Umbilical cord (tissue), 2 donors: ENCODE results near the gene GRK4. TPM values are rescaled to one million over a fixed set of nuclear protein-coding genes. Genes with fewer than 3 reads are reported as not detected.

Source experiments
- DNase-seq: peaks from one replicate; pipeline ENCODE4 v3.0.0-alpha.2; 2015; ENCODE audit warnings: low spot score
- total RNA-seq: library from RNA; depleted of rRNA; stranded (reverse); fragments of >200 nt; gene quantifications from one replicate; pipeline ENCODE4 v1.2.3, GENCODE V29; 2014; ENCODE audit warnings: low replicate concordance; ENCODE audit not compliant: insufficient read depth

GRK4 gene
- total RNA-seq, 1 donor from 2014 or later, result 5.5 TPM

GRCh38 chr4:3010998-3011397, 47.6 kb downstream of the GRK4 start:
- no peak for DNase-seq

DNA sequence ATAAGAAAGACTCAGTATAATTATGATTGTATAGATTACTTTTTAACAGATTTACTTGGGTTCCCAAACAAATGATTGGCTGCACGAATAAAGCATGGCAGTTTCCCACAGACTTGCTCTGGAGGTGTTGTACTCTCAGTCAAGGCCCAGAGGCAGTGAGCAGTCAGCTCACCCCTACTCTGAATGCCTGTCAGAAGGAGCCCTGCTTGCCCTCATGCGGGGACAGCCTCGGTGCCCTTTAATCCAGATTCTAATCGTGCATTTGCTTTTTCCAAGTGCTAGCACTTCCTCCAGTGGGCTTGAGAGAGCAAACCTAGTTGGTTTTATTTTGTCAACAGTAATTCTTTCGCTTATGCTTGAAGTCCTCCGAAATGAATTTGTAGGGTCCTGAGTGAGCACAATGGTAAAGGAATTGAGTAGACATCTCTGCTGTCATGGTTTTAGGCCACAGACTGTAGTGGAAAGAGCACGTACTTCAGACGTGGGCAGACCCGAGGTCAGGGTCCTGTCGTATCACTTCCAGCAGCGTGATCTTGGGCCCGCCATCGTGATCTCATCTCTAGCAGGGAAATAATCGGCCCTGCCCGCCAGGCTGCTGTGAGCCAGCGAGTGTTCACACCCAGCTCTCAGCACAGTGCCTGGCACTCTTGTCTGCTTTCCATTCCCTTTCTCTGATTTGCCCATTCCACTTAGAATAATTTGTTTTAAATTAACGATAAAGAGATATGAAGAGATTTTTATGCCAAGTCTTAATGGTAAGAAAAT, 48.3 kb downstream of the GRK4 start:
- no peak for DNase-seq

DNA sequence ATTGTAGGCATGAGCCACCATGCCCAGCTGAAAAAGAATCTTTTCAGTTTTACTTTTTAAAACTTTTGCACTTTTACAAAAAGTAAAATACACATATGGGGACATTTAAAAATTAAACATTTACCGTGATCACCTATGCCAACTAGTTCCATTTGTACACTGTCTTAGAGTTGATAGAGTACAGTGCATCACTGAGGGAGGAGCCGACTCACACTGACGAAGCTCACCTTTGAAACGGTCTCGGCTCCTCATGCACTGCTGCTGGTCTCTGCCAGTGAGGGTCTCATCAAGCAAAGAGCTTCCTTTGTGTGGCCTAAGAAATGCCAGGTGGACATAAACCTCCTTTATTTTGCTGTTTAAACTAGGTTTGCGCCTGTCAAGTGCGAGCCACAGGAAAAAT, 50.0 kb downstream of the GRK4 start:
- no peak for DNase-seq

DNA sequence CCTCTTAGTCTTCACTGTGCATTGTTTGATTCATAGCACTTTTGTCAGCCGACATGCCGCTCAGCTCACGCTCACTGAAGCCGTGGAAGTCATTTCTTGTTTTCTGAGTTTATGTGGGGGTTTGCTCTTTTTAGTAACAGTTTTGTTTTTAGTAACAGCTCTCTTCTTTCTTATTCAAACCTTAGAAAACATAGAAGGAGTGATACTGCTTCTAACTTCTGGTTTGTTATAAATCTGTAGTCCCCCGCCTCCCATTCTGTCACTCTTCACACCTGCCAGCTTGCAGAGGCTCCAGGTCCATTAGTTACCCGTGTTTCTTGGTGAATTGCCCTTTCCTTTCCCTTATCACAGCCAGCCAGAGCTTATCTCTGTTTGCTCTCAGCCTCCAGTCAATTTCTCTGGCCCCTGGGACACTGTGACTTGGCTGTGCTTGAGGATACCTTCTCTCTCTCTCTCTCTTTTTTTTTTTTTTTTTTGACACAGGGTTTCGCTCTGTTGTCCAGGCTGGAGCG, 50.5 kb downstream of the GRK4 start:
- DNase-seq, result no peak

GRCh38 chr4:3016961-3017360, 53.6 kb downstream of the GRK4 start:
- DNase-seq, result no peak

DNA sequence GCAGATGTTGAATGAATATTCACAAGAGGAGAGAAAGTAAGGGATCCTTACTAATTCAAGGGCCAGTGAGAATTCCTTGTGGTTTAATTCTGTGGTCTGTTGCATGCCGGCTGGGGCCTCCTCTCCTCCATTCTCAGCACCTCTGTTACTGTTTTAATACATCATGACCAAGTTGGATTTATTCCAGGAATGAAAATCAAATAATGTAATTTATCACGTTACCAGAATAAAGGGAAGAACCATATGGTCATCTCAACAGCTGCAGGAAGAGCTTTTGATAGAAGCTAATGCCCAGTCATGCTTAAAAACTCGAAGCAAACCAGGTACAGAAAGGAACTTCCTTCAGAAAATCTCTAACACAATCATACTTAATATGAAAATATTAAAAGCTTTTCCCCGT, 54.1 kb downstream of the GRK4 start:
- DNase-seq, result no peak

DNA sequence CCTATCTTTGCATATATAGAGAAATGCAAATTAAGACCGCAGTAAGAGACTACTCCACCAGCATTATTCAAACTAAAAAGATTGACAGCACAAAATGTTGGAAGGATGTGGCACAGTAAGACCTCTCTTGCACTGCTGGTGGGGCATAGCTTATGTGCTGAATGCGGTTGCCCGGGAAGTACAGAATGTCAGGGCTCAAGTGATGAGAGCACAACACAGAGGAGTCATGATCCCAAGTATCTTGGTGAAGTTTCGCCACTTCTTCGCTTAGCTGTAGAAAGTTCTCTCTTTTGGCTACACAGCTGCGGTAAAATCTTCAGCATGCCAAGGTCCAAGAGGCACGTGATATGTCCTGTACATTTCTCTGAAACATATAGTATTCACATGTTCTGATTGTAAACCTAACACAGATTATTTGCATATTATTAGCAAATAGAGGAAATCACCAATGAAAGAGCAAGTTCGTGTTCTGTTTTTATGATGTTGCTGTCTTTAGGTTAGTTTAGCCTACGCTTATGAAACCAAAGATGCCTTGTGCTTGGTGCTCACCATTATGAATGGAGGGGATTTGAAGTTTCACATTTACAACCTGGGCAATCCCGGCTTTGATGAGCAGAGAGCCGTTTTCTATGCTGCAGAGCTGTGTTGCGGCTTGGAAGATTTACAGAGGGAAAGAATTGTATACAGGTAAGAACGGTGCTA, 55.9 kb downstream of the GRK4 start:
- no peak for DNase-seq

DNA sequence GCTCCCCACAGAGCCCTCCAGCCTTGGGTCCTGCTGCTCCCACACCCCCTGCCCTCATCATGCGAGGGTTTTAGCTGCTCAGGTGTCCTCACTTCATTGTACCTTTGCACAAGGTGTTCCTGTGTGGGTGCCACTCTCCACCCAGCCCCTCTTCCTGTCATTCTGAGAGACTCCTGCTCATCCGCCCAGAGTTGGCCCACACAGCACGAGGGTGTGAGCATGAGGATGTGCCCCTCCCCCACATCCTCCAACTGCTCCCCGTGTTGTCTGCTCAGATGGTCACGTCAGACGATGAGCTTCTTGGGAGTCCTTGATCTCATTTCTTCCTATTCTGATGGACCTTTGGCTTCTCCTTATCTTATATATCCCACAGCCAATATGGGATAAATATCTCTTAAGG, 57.8 kb downstream of the GRK4 start:
- DNase-seq, result no peak

DNA sequence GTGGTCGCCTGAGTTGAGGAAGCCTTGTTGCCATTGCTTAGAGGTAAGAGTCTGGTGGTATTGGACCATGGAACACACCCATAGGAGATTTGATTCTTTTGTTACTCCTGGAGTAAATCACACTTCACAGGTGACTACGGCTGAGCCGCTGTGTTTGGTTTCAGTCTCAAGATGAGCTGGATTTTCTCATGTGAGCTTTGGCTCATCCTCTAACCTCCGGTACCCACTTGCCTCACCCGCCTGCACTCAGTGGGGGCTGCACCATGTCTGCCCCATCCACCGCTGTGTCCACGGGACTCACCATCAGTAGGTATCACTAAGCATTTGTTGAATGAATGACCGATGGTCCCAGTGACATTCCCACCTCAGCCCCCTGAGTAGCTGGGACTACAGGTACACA, 58.3 kb downstream of the GRK4 start:
- no peak for DNase-seq

DNA sequence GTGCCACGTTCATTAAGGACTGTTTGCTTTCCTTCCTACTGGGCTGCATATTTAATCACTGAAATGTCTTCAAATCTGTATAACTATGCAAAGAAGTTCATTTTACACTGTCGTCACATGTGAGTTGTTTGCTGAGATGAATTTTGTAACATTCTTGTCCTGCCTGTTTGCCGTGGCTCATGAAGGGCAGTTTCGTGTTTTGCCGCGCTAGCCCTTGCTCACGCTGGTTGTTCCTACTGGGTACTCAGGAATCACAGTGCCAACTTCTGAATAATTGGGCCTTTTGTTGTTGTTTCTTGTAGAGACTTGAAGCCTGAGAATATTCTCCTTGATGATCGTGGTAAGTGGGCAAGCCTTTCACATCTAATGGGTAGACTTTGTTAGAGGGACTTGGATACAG, 58.7 kb downstream of the GRK4 start:
- DNase-seq, result no peak

GRCh38 chr4:3022651-3023050, 59.3 kb downstream of the GRK4 start:
- DNase-seq, result no peak

- DNase-seq, result no peak
Measured at GRCh38 chr4:3025881-3026280, 62.5 kb downstream of the GRK4 start.

DNA sequence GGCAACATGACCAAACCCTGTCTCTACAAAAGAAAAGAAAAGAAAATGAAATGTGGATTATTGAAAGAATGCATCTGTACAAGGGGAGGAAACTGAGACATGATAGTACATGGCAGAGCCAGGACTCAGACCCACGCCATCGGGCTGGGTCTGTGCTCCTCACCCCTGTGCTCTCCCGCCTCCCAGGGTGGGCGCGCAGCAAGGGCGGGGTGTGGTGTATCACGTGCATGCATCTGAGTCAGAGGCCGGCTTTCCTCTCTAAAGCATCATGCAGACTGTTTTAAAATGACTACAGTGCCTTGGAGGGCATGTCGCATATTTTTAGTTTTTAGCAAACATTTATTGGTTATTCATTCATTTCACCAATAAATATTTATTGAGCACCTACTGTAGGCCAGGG, 63.2 kb downstream of the GRK4 start:
- DNase-seq, result no peak

GRCh38 chr4:3029464-3029863, 66.1 kb downstream of the GRK4 start:
- DNase-seq, result no peak

- DNase-seq, result no peak
Measured at GRCh38 chr4:3030566-3031356, 67.4 kb downstream of the GRK4 start.

- DNase-seq, result no peak
Measured at GRCh38 chr4:3031357-3032082, 68.1 kb downstream of the GRK4 start.

GRCh38 chr4:3034231-3034630, 70.9 kb downstream of the GRK4 start:
- no peak for DNase-seq

GRCh38 chr4:3035249-3035648, 71.9 kb downstream of the GRK4 start:
- DNase-seq, result no peak

DNA sequence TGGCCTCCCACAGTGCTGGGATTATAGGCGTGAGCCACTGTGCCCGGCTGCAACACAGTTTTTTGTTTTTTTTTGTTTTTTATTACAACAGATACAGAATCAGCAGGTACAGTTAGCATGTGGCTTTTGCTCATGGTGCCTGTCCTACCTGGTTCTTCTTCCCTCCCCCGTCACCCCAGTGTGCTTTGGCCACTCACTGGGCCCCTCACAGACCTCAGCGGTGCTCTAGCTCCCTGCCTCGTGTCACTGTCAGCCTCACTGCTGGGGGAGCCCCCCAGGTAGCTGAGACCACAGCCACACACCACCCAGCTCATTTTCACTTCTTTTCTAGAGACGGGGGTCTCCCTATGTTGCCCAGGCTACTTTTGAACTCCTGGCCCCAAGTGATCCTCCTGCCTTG, 72.3 kb downstream of the GRK4 start:
- DNase-seq, result no peak

DNA sequence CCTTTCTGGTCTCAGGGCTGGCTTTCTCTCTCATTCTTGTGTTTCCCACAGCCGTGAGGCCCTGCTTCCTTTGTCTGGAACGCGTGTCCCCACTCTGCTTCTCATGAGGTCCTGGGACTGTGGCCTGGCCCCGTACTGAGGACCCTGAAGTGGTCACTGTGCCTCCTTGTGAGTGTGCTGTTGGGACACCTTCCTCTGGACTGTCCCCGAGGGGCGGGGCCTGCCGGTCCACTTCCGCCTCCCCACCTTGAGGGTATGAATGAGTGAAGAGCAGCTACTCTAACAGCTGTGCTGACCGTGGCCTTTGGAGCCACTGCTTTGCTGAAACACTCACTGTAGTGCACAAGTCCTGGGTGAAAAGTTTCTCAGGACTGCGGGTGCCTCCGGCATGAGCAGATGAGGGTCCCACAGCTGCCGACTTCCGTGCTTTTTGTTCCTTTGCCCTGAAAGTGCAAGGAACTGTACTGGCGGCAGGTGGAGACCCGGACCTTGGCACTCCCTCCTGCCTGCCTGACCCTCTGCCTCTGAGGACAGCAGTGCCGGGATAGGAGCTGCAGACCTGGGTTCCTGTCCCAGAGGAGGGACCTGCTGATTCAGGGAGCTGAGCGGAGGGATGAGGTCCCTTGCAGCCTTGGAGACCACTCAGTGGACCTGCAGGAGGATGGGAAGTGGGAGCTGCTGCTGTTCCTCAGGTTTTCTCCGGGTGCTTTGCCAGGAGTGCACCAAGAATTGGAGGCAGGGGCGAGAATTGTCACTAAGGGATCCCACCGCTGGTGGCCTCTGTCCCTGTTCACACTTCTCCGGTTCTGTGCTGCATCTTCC, 73.0 kb downstream of the GRK4 start:
- DNase-seq, result no peak

DNA sequence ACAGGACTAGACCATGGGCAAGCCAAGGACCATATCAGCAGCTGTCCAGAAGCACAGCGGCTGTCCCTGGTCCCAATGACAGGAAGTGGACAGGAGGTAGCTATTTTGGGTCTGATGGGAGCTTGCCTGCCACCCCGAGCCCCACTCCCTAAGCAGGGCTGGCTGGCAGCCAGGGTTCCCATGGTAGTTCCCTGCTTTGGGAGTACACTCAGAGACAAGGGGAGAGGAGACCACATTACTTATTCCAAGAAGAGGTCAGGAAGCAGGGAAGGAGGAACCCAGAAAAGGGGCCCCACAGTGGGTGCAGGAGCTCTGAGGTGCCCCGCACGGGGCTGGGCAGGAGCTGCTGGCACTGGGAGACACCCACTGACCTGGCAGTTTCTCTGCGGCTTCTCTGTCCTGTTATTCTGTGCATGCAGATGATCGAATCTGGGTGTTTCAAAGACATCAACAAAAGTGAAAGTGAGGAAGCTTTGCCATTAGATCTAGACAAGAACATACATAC, 74.6 kb downstream of the GRK4 start:
- no peak for DNase-seq
